Measurements from ENCODE around the gene C3orf49.

DNA sequence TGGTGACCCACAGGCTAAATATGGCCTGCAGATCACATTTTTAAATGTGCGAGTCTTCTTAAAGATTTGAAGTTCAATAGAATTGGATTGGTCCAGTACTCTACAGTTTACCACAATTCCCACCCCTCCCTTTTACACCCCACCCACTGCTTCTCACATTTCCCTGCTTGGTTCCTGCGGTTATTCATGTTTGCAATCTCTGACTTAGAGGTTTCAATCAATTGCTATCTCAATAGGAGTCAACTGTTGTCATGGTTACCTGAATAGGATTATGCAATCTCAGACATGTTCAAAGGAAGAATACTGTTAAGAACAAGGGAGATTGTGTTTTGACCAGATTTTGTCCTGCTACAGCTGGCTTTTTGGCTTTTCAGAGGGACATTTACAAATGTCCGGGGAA is 4.9 kb upstream of the C3orf49 start:
- no peak for TF ChIP-seq POLR2A (IDR thresholded peaks at IDR 0.05)
- TF ChIP-seq, protein P1, sequence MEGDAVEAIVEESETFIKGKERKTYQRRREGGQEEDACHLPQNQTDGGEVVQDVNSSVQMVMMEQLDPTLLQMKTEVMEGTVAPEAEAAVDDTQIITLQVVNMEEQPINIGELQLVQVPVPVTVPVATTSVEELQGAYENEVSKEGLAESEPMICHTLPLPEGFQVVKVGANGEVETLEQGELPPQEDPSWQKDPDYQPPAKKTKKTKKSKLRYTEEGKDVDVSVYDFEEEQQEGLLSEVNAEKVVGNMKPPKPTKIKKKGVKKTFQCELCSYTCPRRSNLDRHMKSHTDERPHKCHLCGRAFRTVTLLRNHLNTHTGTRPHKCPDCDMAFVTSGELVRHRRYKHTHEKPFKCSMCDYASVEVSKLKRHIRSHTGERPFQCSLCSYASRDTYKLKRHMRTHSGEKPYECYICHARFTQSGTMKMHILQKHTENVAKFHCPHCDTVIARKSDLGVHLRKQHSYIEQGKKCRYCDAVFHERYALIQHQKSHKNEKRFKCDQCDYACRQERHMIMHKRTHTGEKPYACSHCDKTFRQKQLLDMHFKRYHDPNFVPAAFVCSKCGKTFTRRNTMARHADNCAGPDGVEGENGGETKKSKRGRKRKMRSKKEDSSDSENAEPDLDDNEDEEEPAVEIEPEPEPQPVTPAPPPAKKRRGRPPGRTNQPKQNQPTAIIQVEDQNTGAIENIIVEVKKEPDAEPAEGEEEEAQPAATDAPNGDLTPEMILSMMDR (IDR thresholded peaks at IDR 0.05), result no peak

Data from uterus (tissue), 2 donors.